Frontal cortex (tissue), 4 donors: Measurements from ENCODE around the gene MT1X. TPM values are rescaled to one million over a fixed set of nuclear protein-coding genes. Genes with fewer than 3 reads are reported as not detected.

Experiments used
- DNase-seq, 2 donors: peaks; one replicate each; pipeline ENCODE4 v3.0.0; 2012; ENCODE audit warnings: low spot score in 2 of 2
- FAIRE-seq: peaks from 2 replicates; lab custom pipeline; 2012; peaks lifted over from hg19 to GRCh38; lab: Jason Lieb, UNC
- total RNA-seq: library from RNA; depleted of rRNA; stranded (reverse); fragments of >200 nt; gene quantifications from one replicate; pipeline ENCODE4 v1.2.3, GENCODE V29; 2014
- donor health status: control.
- donor health status: control.
- donor health status: control.

Gene MT1X
- total RNA-seq = 7.7 TPM

DNA sequence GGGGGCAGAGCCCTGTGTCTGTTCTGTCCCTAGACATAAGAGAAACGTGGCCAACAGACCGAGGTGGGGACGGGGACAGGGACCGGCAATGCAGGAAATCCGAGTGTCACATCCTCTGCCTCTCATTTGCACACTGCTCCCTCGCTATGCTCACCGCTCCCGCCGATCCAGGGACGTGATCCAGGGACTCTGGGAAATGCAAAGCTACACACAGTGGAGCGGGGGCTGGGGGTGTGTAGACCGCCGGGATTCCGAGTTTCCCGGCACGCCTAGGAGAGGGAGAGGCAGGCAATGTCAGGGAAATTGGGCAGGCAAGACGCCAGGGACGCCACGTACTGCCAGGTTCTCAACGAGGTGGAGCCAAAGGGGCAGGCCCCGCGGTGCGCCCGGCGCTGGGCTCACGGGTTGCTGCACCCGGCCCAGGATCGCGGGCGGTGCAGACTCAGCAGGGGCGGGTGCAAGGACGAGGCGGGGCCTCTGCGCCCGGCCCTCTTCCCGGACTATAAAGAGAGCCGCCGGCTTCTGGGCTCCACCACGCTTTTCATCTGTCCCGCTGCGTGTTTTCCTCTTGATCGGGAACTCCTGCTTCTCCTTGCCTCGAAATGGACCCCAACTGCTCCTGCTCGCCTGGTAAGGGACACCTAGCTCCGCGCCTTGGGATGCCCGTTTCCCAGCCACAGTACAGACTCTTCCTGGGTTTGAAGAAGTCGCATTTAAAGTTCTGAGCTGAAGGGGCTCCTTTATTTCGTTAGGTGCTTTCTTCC is at the start of gene MT1X:
Gene MT1X (plus strand): TSS at position 532 of the 764 bp plus-strand sequence. CDS start 71 bp downstream, at position 603.
- no peak for FAIRE-seq
- DNase-seq = peak; percentile 74 to 87

DNA sequence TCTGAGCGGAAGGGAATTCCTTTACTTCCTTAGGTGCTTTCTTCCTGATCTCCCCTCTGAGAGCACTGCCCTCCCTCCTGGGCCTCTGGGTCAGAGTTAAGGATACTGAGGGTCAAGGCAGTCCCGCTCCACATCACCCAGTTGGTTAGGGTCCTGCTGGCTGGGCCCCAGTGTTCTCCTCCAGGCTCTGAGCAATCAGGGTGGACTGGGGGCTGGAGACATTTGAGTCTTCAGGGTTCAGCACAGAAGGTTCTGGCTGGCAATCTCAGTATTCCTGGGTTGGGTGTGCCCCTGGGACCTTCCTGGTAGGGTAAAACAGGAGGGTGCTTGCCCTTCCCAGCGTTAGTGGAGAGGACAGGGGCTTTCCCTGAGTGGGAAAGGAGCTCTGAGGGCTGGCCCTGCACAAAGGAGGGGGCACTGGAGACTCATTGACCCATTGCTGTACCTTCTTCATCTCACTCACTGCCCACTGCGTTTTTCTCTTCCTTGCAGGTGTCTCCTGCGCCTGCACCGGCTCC is 49.4 kb upstream of the MT1X start:
- FAIRE-seq = no peak
- DNase-seq = no peak

DNA sequence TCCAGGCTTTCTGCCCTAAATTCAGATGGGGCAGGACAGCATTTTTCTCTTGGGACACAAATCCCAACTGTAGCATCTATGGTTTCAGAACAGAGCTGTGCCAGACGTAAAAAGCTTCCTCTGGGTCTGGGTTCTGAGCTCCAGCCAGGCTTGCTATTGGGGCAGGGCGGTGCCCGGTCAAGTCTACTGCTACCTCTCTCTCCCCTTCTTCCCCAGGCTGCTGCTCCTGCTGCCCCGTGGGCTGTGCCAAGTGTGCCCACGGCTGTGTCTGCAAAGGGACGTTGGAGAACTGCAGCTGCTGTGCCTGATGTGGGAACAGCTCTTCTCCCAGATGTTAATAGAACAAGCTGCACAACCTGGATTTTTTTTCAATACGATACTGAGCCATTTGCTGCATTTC is 48.7 kb upstream of the MT1X start:
- FAIRE-seq = no peak
- DNase-seq = no peak

DNA sequence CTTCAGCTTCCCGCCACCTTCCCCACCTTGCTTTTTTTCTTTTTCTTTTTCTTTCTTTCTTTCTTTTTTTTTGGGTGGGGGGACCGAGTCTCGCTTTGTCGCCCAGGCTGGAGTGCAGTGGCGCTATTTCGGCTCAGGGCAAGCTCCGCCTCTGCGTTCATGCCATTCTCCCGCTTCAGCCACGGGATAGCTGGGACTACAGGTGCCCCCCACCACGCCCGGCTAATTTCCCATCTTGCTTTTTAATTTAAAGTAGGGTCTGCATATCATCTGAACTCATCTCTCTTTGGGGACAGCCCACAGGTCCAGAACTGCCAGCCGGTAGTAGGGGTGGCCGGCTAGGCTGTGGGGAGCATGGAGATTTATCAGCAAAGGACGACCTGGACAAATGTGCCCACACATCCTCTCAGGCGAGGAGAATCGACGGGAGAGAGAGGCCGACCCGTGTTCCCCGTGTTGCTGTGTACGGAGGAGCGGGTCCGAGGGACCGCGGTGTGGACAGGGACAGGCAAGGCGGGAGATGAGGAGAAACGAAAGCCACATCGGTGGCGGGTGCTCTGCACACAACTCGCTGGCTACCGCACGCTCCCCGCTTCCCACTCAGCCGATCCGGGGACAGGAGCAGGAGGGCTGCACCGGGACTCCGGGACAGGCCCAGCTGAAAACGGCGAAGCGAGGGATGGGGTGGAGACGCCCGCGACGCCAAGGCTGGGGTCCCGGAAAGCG is 47.4 kb upstream of the MT1X start:
- DNase-seq (no peak), FAIRE-seq (no peak)

DNA sequence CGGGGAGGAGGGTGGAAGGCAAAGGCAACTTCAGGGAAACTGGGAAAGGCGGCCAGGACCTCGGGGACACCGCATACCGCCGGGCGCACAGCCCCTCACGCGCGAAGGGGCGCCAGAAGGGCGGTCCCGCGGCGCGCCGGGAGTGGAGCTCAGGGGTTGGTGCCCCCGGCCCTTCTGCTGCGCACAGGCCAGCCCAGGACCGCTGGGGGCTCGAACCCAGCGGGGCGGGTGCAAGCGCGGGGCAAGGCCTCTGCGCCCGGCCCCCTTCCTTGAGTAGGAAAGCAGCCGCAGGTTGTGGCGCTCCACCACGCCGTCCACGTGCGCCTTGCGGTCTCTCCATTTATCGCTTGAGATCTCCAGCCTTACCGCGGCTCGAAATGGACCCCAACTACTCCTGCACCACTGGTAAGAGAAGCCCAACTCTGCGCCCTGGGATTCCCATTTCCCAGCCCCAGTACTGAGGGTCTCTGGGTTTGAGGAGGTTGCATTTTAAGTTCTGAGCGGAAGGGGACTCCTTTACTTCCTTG is 46.8 kb upstream of the MT1X start:
- FAIRE-seq = no peak
- no peak for DNase-seq

DNA sequence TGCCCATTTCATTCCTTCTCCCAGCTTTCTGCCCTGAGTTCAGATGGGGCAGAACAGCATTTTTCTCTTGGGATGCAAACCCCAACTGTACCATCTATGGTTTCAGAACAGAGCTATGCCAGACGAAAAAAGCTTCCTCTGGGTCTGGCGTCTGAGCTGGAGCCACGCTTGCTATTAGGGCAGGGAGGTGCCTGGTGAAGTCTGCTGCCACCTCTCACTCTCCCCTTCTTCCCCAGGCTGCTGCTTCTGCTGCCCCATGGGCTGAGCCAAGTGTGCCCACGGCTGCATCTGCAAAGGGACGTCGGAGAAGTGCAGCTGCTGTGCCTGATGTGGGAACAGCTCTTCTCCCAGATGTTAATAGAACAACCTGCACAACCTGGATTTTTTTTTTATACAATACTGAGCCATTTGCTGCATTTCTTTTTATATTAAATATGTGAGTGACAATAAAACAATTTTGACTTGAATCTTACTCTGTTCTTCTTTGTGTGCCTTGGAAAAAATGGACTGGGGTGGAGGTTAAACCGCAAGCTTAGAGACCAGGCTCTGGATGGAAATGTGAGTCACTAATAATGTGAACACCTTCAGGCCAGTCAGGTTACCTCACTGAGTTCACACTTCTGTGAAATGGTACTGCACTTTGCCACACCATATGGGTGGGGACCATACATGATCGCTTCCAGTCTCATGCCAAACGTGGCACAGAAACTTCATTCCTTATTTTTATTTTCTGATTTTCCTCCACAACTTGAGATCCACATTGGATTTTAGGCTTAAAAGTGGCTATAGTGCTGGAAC is 45.5 kb upstream of the MT1X start:
- no peak for DNase-seq
- FAIRE-seq = no peak

DNA sequence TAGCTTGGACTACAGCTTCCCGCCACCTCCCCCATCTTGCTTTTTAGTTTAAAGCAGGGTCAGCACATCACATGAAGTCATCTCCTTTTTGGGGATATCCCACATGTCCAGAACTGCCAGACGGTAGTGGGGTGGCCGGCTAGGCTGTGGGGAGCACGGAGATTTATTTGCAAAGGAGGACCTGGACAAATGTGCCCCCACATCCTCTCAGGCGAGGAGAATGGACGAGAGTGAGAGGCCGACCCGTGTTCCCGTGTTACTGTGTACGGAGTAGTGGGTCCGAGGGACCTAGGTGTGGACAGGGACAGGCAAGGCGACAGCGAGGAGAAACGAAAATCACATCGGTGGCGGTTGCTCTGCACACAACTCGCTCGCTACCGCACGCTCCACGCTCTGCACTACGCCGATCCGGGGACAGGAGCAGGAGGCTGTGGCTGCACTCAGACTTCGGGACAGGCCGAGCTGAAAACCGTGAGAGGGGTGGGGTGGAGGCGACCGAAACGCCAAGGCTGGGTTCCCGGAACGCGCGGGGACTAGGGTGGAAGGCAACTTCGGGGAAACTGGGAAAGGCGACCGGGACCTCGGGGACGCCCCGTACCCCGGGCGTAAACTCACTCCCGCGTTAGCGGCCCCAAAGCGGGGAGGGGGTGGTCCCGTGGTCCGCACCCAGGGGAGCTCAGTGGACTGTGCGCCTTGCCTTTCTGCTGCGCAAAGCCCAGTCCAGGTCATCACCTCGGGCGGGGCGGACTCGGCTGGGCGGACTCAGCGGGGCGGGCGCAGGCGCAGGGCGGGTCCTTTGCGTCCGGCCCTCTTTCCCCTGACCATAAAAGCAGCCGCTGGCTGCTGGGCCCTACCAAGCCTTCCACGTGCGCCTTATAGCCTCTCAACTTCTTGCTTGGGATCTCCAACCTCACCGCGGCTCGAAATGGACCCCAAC is 44.2 kb upstream of the MT1X start, which contains the start of gene MT1A:
Gene MT1A (plus strand): TSS at position 853 of the 937 bp plus-strand sequence. CDS start 73 bp downstream, at position 926.
- DNase-seq (peak; percentile 54 to 71), FAIRE-seq (no peak)

DNA sequence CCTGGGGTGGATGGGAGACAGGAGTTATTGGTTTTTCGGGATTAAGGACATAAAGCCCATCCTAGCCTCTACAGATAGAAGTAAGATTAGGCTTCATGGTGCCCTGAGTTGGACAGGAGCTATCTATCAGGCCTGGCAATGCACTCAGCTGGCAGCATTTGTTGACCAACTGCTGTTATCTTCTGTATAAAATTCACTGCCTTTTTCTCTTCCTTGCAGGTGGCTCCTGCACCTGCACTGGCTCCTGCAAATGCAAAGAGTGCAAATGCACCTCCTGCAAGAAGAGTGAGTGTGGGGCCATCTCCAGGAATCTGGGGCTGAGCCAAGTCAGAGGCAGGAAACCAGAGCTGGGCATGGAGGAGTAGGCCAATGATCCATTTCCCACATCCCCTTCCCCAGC is 43.2 kb upstream of the MT1X start:
- DNase-seq = no peak
- FAIRE-seq = no peak

DNA sequence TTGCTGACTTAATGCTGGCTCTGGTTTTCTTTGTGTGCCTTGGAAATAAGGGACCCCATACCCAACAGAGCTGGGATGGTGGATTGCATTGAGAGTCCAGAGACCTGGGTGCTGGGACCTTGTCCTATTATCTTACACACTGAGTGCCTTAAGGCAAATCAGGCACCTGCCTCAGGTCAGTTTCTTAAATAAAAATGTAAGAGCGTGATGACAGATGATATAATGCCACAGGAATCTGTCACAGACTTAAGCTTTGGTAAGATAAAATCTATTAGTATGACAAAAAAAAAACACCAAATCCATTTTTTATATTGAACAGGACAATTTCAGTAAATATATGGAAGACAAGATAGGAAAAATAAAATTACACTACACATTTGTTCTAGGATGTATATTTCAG is 42.2 kb upstream of the MT1X start:
- FAIRE-seq = no peak
- no peak for DNase-seq

DNA sequence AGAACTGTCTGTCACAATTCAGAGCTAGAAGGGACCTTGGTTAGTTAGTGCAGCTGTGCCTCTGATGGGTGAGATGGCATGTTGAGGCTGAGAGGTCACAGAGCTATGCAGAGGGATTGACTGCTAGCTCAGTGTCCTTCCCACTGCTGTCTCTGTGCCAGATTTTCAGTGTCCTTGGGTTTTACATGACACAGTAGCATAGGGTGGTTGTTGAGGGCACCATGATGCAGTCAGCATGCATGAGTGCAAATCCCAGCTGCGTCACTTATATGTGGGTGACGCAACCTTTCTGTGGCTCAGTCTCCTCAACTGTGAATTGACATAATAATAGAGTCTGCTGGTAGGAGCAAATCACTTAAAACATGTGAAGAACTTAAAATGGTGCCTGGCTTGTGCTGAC is 41.1 kb upstream of the MT1X start:
- DNase-seq (no peak), FAIRE-seq (no peak)

DNA sequence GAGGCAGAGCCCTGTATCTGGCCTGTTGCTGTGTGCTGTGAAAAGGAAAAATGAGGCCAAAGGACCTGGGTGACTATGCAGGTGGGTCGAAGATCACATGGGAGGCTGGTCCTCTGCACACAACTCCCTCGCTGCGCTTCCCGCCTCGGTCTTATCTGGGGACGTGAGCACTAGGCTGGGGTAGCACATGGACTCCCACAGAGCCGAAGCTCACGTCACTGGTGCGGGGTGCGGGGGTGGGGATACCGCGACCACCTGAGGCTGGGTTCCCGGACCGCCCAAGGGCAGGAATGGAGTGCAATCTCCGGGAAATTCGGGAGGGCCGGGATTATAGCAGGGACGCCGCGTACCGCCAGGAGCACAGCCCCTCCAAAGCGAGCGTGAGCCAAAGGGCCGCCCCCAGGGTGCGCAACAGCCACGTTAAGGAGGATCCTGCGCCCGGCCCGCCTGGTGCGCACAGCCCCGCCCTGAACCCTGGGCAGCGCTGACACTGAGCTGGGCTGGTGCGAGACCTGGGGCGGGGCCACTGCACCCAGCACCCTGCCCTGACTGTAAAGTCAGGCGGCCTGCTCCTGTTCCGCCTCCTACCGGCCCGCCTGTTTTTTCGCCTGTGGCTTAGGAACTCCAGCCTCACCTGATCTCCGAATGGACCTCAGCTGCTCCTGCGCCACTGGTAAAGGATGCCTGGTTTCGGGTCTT is 39.0 kb upstream of the MT1X start:
- DNase-seq (peak in 1 of 2 donors; percentile 56), FAIRE-seq (no peak)

DNA sequence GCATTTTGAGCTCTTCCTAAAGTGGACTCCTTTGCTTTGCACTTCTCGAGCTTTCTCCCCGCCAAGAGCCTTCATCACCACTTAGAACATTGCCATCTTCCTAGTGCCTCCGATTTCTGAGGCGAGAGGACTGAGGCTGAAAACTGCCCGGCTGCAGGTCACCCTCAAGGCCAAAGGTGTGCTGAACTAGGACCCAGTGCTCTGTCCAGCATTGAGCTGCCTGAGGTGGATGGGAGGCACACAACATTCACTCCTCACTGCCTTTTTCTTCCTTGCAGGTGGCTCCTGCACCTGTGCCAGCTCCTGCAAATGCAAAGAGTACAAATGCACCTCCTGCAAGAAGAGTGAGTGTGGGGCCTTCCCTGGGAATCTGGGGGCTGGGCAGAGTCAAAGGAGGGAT is 38.4 kb upstream of the MT1X start:
- FAIRE-seq (no peak), DNase-seq (no peak)

DNA sequence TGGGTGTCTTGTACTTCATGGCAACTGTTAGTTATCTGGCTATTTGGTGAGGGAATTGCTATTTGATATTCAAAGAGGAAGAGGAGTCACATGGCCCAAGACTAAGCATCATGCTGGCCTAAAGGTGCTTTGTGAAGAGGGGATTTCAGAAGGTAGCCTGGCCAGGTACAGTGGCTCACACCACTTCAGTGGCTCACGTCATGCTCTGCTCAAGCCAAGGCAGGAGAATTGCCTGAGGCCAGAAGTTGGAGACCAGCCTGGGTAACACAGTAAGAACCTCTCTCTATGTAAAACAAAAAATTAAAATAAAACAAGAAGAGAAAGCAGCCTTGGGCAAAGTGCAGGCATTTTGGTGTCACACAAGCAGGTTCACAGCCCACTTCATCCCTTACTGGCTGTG is 37.0 kb upstream of the MT1X start:
- DNase-seq (no peak), FAIRE-seq (no peak)

DNA sequence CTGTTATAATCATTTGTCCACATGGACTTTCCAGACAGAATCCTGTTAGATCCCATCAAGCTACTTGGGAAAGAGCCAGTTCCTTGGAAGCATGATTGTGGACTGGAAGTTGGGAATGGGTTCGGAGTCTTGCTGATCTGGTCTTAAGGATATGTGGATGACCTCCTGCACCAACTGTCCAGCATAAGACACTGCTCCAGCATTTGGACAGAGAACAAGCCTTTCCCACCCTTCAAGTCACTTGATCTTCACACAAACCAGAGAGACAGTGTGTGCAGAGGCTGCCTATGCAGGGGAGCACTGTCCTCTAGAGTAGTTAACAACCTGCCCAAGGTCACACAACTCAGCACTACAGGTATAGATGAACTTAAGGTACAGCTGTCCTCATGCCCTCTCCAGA is 36.4 kb upstream of the MT1X start:
- FAIRE-seq (no peak), DNase-seq (no peak)

DNA sequence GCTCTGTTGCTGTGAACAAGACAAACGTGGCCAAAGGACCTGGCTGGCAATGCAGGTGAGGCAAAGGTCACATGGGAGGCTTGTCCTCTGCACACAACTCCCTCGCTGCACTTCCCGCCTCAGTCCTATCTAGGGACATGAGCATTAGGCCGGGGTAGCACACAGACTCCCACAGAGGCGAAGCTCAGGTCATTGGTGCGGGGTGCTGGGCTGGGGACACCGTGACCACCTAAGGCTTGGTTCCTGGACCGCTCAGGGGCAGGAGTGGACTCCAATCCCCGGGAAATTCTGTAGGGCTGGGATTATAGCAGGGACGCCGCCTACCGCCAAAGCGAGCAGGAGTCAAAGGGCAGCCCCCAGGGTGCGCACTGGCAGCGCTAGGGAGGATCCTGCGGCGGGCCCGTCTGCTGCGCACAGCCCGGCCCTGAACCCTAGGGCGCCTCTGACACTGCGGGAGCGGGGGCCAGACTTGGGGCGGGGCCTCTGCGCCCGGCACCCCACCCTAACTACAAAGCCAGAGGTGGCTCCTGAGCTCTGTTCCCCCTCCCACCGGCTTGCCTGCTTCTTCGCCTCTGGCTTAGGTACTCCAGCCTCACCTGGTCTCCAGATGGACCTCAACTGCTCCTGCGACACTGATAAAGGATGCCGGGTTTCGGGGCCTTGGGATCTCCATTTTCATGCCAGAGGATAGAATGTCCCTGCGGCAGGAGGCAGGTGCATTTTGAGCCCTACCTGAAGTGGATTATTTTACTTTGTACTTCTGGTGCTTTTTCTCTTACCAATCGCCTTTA is 34.4 kb upstream of the MT1X start:
- DNase-seq = no peak
- no peak for FAIRE-seq

DNA sequence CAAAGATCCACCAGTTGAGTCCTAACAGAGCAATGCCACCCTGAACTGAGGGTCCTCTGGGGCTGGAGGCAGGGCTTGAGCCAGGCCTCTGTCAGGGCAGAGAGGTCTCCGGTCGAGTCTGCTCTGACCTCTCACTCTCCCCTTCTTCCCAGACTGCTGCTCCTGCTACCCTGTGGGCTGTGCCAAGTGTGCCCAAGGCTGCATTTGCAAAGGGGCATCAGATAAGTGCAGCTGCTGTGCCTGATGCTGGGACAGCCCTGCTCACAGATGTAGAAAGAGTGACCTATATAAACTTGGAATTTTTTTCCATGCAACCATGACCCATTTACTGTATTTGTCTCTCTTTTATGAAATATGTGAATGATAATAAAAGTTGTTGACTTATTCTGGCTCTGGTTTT is 33.0 kb upstream of the MT1X start:
- DNase-seq (no peak), FAIRE-seq (no peak)

DNA sequence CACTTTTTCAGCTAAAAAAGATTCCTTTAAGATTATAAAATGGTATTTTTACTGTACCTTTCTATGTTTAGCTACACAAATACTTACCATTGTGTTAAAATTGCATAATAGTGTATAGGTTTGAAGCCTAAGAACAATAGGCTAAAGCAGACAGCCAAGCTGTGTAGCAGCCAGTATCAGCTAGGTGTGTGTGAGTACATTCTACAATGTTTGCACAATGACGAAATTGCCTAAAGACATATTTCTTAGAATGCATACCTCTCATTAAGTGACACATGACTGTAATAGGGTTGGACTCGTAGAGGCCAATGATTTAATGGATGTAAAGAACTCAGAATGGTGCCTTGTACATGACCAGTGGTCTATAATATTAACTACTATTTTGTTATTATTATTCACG is 32.5 kb upstream of the MT1X start:
- DNase-seq = no peak
- FAIRE-seq = no peak

DNA sequence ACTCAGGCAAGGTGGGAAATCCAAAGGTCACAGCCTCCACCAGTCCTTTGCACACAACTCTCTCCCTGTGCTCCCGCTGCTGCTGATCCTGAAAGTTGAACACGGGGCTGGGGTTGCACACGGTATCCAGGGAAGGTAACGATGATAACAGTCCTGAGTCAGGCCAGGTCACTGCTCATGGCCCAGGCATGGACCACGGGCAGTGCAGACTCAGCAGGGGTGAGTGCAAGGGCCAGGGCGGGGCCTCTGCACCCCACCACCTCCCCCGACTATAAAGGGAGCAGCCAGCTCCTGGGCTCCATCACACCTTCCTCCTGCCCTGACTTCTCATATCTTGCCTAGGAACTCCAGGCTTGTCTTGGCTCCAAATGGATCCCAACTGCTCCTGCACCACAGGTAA is 30.7 kb upstream of the MT1X start, which contains the start of gene MT1B:
Gene MT1B (plus strand): TSS at position 301 of the 400 bp plus-strand sequence. CDS start 68 bp downstream, at position 369.
- FAIRE-seq (no peak), DNase-seq (no peak)
